Skeletal muscle satellite cell (primary cell): ENCODE data around the gene RINL.
"Not testable (repeated sequence)": the region's sequence is repeated elsewhere in the genome, so short reads cannot be mapped to it uniquely, and the experiment has no call there.

Experiments used
- H3K27me3 ChIP-seq: 2 replicates; pipeline ENCODE4 v1.7.0; 2013; ENCODE audit warnings: low read length; ENCODE audit not compliant: control insufficient read depth, insufficient read depth
- H3K36me3 ChIP-seq: 2 replicates; pipeline ENCODE4 v1.7.0; 2013; ENCODE audit warnings: mild to moderate bottlenecking, control low read depth, low read length; ENCODE audit not compliant: insufficient read depth
- H3K4me1 ChIP-seq: 2 replicates; pipeline ENCODE4 v1.7.0; 2013; ENCODE audit warnings: low read length; ENCODE audit not compliant: control insufficient read depth, insufficient read depth
- H3K4me2 ChIP-seq: 2 replicates; pipeline ENCODE4 v1.7.0; 2013; ENCODE audit warnings: mild to moderate bottlenecking, low read length
- H3K4me3 ChIP-seq: 2 replicates; pipeline ENCODE4 v1.7.0; 2013; ENCODE audit warnings: low read length
- H3K9ac ChIP-seq: 2 replicates; pipeline ENCODE4 v1.7.0; 2013; ENCODE audit warnings: mild to moderate bottlenecking, low read depth, low read length, moderate library complexity
- H3K9me3 ChIP-seq: replicated peaks from 2 replicates; pipeline ENCODE4 v1.7.0; 2013; ENCODE audit warnings: mild to moderate bottlenecking, control low read depth, low read length

Gene RINL

DNA sequence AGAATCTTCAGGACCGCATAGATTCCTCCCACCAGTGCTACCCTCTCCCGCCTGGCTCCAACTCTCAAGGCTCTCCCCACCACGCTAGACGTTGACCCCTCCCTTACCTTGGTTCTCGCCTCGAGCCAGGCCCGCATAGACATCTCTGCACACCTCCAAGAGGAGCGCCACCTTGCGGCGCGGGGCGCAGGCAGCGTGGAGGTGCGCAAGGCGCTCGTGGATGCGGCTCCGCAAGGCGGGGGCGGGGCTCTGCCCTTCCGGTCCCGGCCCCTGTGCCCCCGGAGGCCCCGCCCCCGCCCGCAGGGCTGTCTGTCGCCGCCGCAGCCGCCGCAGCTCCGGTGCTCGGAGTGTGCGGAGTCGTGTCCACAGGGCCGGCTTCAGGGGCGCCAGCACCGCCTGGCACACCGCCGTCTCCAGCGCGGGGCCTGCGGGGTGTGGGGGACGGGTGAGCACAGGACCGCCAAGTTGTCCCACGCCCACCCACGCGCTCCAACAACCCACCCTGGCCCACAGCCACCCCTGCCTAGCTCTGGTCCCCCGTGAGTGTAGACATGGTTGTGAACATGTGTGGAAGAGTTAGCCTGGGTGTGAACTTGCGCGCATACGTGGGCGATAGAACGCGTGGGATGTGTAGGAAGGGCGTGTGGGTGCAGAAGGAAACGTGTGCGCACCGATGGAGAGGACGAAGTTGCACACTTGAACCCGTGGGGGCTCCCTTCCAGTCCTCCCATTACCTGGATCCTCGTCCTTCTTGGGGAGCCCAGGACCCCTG is 8.1 kb downstream of the RINL start:
- no peak overlapping the region for H3K9ac ChIP-seq
- no peaks in the 10 kb centered on the region for H3K36me3 ChIP-seq
- no peaks in the 10 kb centered on the region for H3K27me3 ChIP-seq
- peaks cover 12% of the 10 kb centered on the region for H3K4me1 ChIP-seq
- H3K9me3 ChIP-seq = no peaks in the 10 kb centered on the region
- peak overlapping the region; percentile 79 for H3K4me2 ChIP-seq
- H3K4me3 ChIP-seq = peak overlapping the region; percentile 62

- Histone ChIP-seq H3K4me1 (peaks cover 12% of the 10 kb centered on the region), H3K9me3 (no peaks in the 10 kb centered on the region), H3K27me3 (no peaks in the 10 kb centered on the region), H3K36me3 (no peaks in the 10 kb centered on the region), H3K4me2 (peak overlapping the region; percentile 79), H3K4me3 (peak overlapping the region; percentile 62), H3K9ac (no peak overlapping the region)
Observed at GRCh38 chr19:38869160-38869835, 8.8 kb downstream of the RINL start.

DNA sequence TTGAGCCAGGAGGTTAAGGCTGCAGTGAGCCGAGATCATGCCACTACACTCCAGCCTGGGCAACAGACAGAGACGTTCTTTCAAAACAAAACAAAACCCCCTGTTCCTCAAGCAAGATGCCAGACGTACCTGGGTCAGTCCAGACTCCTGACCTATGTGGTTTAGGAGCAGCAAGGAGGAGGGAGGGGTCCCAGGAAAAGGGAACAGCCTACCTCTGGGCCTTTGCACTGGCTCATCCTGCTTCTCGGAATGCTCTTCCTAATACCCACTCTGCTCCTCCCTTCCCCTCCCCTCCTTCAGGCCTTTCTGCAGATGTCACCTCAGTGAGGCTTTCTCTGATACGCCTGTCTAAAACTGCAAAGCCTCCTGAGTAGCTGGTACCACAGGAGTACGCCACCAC is 9.5 kb downstream of the RINL start:
- Histone ChIP-seq H3K36me3 (no peaks in the 10 kb centered on the region), H3K27me3 (no peaks in the 10 kb centered on the region), H3K4me3 (no peak overlapping the region), H3K9me3 (no peaks in the 10 kb centered on the region), H3K4me2 (no peak overlapping the region), H3K9ac (no peak overlapping the region), H3K4me1 (peaks cover 12% of the 10 kb centered on the region)

DNA sequence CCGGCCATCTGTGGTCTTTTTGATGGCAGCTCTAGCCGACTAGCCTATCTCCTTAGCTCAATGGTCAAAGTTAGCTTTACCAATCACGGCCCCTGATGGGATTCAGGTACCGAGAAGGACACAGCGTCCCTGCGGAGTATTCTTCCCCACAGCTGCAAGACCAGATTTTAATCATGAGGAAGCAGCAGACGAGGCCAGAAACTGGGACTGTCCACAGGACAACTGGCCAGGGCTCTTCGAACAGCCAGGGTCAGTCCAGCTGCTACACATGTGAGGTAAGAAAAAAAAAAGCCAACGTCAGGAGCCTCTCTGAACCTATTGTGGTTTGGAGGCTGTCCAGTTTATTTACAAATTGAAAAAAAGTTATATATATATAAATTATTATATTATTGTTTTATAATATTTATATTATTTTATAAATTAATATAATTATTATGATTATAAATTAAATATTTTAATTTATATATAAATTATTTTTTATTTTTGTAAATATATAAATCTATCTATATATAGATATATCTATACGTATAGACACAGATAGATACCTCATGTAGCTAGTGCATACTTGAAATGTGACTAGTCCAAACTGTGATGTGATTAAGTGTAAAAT is 10.8 kb downstream of the RINL start:
- Histone ChIP-seq H3K9me3 (no peaks in the 10 kb centered on the region), H3K27me3 (no peaks in the 10 kb centered on the region), H3K36me3 (no peaks in the 10 kb centered on the region), H3K4me3 (no peak overlapping the region), H3K9ac (no peak overlapping the region), H3K4me1 (peaks cover 12% of the 10 kb centered on the region), H3K4me2 (no peak overlapping the region)

GRCh38 chr19:38862321-38863059 is 15.6 kb downstream of the RINL start:
- Histone ChIP-seq H3K27me3 (no peaks in the 10 kb centered on the region), H3K36me3 (no peaks in the 10 kb centered on the region), H3K4me3 (no peak overlapping the region), H3K9me3 (no peaks in the 10 kb centered on the region), H3K4me2 (no peak overlapping the region), H3K4me1 (no peaks in the 10 kb centered on the region), H3K9ac (no peak overlapping the region)

- no peaks in the 10 kb centered on the region for H3K36me3 ChIP-seq
- no peaks in the 10 kb centered on the region for H3K4me1 ChIP-seq
Observed at GRCh38 chr19:38861368-38861767, 16.7 kb downstream of the RINL start.

GRCh38 chr19:38859631-38860204 is 18.4 kb downstream of the RINL start:
- H3K9ac ChIP-seq, H3K4me1 ChIP-seq, H3K9me3 ChIP-seq, H3K4me3 ChIP-seq, H3K27me3 ChIP-seq, H3K36me3 ChIP-seq, H3K4me2 ChIP-seq: not testable (repeated sequence)

More at GRCh38 chr19:38861368-38861767, 16.7 kb downstream of the RINL start:
- Histone ChIP-seq H3K4me3 (no peak overlapping the region), H3K27me3 (no peaks in the 10 kb centered on the region), H3K9me3 (no peaks in the 10 kb centered on the region), H3K4me2 (no peak overlapping the region), H3K9ac (no peak overlapping the region)

DNA sequence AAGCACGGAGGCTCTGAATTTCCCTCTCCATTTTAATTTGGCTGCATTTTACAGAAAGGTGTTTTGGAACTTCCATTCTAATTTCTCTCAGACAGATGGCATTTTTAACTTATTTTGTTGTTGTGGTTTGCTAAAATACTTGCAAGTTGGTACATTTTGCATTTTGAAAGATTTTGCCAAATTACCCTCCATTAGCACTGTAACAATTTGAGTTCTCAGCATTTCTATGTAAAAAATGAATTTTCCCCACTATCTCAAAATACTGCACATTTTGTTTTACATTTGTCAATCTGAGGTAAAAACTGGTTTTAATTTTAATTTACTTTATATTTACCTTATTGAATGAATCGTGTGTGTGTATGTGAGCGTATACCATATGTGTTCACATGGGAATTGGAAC is 21.3 kb downstream of the RINL start:
- Histone ChIP-seq H3K9me3 (no peaks in the 10 kb centered on the region), H3K9ac (no peak overlapping the region), H3K4me1 (peaks cover 8% of the 10 kb centered on the region)

DNA sequence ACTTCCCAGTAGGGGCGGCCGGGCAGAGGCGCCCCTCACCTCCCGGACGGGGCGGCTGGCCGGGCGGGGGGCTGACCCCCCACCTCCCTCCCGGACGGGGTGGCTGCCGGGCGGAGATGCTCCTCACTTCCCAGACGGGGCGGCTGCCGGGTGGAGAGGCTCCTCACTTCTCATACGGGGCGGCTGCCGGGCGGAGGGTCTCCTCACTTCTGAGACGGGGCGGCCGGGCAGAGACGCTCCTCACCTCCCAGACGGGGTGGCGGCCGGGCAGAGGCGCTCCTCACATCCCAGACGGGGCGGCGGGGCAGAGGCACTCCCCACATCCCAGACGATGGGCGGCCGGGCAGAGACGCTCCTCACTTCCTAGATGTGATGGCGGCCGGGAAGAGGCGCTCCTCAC is 22.3 kb downstream of the RINL start:
- H3K4me2 ChIP-seq, H3K27me3 ChIP-seq, H3K36me3 ChIP-seq, H3K9me3 ChIP-seq, H3K9ac ChIP-seq, H3K4me3 ChIP-seq: not testable (repeated sequence)
- H3K4me1 ChIP-seq = peaks cover 17% of the 10 kb centered on the region

More for the DNA sequence above, 21.3 kb downstream of the RINL start:
- Histone ChIP-seq H3K27me3 (no peaks in the 10 kb centered on the region), H3K4me2 (no peak overlapping the region), H3K4me3 (no peak overlapping the region), H3K36me3 (no peaks in the 10 kb centered on the region)

- not testable (repeated sequence) for H3K9ac ChIP-seq, H3K4me2 ChIP-seq, H3K9me3 ChIP-seq, H3K27me3 ChIP-seq, H3K4me3 ChIP-seq, H3K36me3 ChIP-seq
- H3K4me1 ChIP-seq = peaks cover 19% of the 10 kb centered on the region
Observed at GRCh38 chr19:38854961-38855360, 23.1 kb downstream of the RINL start.

- Histone ChIP-seq H3K27me3 (no peaks in the 10 kb centered on the region), H3K9ac (peak overlapping the region; percentile 91), H3K4me2 (peak overlapping the region; percentile 97), H3K36me3 (peaks cover 8% of the 10 kb centered on the region), H3K9me3 (no peaks in the 10 kb centered on the region), H3K4me3 (peak overlapping the region; percentile 74), H3K4me1 (peaks cover 23% of the 10 kb centered on the region)
Observed at GRCh38 chr19:38853214-38853613, 24.9 kb downstream of the RINL start.
